Stimulated activated CD4-positive, alpha-beta T cell treated with anti-CD3 and anti-CD28 coated beads, Interleukin-1b, Interleukin-23, amount 100 ng/mL, for 24 hours (primary cell): ENCODE results near the gene LINC00237.

Experiments used
- DNase-seq, 4 experiments: peaks; one replicate each; pipeline ENCODE4 v3.0.0-alpha.2; 2020; ENCODE audit warnings: low read depth in 4 of 4, low spot score in 1 of 4

The LINC00237 gene

DNA sequence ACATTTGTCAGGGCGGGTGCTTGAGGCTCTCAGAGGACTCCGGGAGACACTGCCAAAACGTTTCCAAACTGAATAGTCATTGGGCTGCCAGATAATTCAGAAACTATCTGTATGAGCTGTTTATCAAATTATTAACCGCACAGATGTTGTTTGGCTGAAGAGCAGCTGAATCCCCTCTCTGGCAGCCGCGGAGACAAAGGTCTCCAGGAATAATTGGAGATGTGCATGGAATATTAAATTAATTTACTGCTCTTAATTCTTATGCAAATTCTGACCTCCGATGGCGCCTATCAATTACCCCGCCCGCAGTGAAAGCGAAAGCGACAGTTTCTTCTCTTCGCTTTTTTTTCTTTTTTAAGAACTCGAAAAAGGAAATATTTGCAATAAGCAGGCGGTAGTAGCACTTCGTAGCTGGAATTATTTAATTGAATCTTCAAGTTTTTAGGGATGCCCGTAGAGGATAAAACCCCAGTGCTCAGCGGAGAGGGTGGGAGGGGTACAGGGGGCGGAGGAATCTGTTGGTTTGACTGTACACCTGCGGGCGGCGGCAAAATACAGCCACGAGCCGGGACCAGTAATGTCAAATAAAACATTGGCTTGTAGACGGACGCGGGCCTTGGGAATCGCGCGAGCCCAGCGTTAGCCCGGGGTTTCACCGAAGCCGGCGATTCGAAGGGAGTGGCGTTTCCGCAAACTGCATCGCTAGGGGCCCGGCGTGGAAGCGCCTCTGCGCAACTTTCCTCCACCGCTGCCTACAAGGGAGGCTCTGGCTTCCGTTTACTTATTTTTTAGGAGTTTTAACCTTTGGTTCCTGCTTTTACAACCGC lies 6.2 kb downstream of the LINC00237 start:
- no peak for DNase-seq

- no peak for DNase-seq
Observed at GRCh38 chr20:21096321-21097043, 9.7 kb downstream of the LINC00237 start.

GRCh38 chr20:21092806-21093205 lies 13.4 kb downstream of the LINC00237 start:
- DNase-seq: no peak

GRCh38 chr20:21090721-21091120 lies 15.4 kb downstream of the LINC00237 start:
- no peak for DNase-seq

DNA sequence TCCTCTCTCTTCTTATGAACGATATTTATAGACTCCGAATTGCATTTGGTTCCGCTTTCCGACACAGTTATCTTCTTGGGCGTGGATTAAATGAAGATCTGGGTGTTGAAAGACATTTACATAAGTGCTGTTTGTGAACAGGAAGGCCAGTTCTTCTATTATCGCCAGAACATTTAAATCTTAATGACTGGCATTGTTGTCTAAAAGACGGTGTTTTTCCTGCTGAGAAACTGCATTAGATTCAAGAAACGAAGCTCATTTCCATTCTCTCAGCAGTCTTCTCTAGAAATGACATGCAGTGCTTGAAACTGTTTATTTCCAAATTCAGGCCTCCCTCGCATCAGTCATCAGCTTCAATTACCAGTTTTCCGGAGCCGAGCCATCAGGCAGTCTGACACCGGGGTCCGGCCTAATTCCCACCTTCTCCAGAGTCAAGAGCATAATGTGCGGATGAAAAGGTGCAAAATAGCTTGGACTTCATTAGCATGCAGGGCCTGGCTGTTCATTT lies 16.0 kb downstream of the LINC00237 start:
- no peak for DNase-seq

GRCh38 chr20:21089391-21089790 lies 16.8 kb downstream of the LINC00237 start:
- no peak for DNase-seq

- DNase-seq: no peak
Observed at GRCh38 chr20:21087862-21088540, 18.2 kb downstream of the LINC00237 start.

DNA sequence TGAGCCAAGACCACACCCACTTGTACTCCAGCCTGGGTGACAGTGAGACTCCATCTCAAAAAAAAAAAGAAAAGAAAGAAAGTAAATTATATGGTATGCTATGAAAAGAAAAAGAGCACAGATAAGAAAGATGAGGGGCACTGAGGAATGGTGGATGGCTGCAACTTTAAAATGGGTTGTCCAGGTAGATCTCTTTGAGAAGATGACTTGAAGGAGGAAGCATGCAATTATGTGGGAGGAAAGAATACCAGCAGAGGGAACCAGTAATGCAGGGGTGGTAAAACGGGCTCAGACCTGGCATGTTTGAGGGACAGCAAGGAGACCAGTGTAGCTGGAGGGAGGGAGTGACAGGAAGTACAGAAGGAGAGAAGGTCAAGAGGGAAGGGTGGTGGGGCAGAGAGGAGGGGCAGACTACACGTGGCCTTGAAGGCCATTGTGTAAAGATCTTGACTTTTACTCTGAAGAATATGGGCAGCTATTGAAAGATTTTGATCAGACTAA lies 22.3 kb downstream of the LINC00237 start:
- no peak for DNase-seq

DNA sequence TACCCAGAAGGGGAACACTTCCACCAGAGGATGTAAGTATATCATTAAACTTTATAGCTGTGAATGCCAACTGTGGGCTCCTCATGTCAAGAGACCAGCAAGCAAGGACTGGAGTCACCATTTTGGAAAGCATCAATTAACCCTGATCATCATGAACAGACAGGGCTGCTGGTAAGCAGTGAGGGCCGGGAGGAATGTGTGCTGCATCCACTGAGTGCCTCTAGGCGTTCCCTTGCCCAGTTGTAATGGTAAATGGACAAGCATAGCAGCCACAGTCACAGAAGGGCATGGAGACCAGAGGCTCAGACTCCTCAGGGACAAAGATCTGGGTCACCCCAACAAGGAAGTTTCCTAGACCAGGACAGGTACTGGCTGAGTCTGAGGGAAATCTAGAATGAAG lies 23.6 kb downstream of the LINC00237 start:
- no peak for DNase-seq

DNA sequence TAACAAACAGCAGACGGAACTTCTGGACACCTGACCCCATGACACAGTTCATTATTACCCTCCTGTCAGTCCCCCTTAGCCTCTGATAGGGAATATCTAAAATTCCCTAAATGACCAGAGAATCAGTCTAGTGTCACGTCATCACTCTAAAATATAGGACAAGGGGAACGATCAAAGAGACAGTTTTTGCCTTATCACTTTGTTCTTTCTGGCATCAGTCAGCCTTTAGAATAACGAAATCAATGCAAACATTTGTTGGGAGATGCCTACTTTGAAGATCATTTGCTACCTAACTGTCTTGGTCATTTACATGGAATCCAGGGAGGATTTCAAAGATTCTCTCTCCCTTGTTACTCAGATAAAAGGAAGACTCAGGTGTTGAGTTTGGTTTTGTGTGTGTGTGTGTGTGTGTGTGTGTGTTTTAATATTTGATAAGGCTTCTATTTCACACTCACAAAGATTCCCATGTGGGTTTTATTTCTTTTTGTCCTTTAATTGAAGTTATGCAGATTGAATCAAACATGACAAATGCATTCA lies 28.3 kb downstream of the LINC00237 start:
- DNase-seq: no peak

DNA sequence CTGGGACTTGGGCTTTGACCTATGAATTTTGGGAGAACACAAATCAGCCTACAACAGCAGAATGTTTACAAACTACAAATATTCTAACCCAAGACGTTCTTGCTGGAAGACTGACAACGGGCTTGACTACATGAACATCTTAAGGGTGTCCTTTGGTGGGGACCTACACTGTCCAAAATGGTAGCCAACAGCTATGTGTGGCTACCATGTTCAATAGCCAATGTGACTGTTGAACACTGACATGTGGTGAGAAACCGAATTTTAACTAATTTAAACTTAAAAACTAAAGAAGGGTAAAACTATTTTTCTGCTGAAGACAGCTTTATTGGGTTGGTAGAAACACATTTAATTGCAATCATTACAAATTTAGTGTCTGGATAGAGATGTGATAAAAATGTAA lies 30.1 kb downstream of the LINC00237 start:
- no peak for DNase-seq

DNA sequence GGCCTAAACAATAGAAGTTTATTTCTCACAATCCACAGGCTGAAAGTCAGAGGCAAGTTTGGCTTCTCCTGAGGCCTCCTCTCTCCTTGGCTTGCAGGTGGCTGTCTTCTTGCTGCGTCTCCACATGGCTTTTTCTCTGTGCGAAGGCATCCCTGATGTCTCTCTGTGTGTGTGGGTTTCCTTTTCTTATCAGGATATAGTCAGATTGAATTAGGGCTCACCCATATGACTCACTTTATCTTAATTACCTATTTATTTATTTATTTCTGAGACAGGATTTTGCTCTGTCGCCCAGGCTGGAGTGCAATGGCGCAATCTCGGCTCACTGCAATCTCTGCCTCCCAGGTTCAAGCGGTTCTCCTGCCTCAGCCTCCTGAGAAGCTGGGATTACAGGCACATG lies 30.7 kb downstream of the LINC00237 start:
- no peak for DNase-seq

- DNase-seq: no peak
Observed at GRCh38 chr20:21074605-21075336, 31.4 kb downstream of the LINC00237 start.

DNA sequence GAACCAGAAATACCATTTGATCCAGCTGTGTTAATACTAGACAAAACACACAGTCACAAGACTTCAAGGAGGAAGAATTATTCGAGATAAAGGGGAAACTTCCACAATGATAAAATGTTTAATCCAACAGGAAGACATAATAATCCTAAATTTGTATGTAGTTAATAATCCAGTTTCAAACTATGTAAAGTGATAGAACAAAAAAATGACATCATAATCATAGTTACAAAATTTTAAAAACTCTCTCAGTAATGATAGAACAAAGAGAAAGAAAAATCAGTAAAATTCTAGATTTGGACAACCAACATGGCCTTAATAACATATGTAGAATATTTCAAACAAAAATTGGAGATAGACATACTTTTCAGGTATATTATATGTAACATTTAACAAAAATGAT lies 38.9 kb downstream of the LINC00237 start:
- DNase-seq: no peak

DNA sequence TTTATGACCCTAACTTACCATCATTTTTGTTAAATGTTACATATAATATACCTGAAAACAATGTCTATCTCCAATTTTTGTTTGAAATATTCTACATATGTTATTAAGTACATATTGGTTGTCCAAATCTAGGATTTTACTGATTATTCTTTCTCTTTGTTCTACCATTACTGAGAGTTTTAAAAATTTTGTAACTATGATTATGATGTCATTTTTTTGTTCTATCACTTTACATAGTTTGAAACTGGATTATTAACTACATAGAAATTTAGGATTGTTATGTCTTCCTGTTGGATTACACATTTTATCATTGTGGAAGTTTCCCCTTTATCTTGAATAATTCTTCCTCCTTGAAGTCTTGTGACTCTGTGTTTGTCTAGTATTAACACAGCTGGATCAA lies 41.2 kb downstream of the LINC00237 start:
- no peak for DNase-seq

DNA sequence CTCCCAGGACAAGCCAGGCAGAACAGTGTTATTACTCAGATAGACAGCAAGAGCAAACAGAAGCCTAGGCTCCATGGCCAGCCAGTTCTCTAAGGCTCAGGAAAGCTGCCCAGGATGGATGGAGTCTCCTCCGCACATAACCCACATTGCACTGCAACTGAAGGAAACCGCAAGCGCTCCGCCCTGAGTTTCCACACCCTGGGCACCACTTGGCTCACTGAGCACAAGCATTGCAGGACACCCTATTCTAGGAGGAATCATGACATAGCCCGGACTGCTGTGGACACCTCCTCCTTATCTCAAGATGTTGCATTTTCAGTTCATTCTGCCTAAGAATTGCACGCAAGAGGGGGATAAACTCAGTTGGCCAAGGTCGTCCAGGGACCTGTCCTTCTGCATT lies 42.9 kb downstream of the LINC00237 start:
- DNase-seq: no peak

- no peak for DNase-seq
Observed at GRCh38 chr20:21053002-21053762, 53.0 kb downstream of the LINC00237 start.

- DNase-seq: no peak
Observed at GRCh38 chr20:21052686-21053001, 53.5 kb downstream of the LINC00237 start.

DNA sequence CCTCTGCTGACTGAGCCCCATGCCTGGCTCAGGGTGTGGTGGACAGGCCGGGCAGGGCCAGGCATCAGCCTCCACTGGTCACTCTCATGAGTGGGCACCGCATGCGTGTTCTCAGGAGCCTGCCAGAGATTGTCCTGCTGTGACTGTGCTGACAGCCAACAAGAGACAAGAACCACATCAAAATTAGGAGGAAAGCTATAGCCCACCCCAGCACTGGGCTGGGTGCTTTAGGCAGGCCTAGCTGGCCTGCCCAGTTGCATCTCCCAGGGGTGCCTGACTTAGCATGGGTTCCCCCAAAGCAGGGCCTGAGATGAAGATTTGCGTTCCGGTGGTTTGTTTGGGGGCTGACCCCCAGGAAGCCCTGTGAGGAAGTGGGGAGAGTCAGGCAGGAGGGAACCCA lies 53.9 kb downstream of the LINC00237 start:
- DNase-seq: no peak

DNA sequence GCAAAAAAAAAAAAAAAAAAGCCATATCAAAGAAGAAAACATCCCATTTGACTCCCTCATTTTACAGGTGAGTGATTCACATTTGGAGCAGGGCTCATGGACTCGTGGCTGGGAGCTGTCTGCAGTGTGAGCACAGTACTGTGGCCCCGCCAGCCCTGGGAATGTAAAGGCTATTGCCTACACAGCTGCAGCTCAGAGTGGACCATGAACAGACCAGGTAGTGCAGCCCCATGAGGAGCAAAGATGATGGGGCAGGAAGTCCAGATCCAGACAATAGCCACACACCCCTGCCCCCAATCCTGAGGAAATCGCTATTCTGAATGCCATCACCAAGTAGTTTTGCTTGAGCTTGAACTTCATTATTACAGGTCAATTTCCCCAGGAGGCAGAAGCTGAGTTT lies 55.4 kb downstream of the LINC00237 start:
- DNase-seq: no peak
